GM19463 (cell line): Measurements from ENCODE around the gene GAK.

Source experiments
- ATAC-seq: cut with Tn5 transposase; IDR thresholded peaks from one replicate; pipeline ENCODE4 v1.9.1; 2021; ENCODE audit warnings: mild to moderate bottlenecking, moderate library complexity; ENCODE audit not compliant: unreplicated experiment

The GAK gene

GRCh38 chr4:909821-910220 is 22.3 kb downstream of the GAK start:
- no peak for ATAC-seq

GRCh38 chr4:909131-909571 is 23.0 kb downstream of the GAK start:
- no peak for ATAC-seq

- no peak for ATAC-seq
Observed at GRCh38 chr4:907691-908425, 24.3 kb downstream of the GAK start.

GRCh38 chr4:907103-907400 is 25.1 kb downstream of the GAK start:
- ATAC-seq: no peak

GRCh38 chr4:906339-907102 is 25.6 kb downstream of the GAK start:
- ATAC-seq: no peak

- ATAC-seq: no peak
Observed at GRCh38 chr4:905485-906338, 26.4 kb downstream of the GAK start.

- ATAC-seq: no peak
Observed at GRCh38 chr4:903066-904046, 28.8 kb downstream of the GAK start.

- ATAC-seq: no peak
Observed at GRCh38 chr4:901192-901910, 30.8 kb downstream of the GAK start.

GRCh38 chr4:900721-901120 is 31.4 kb downstream of the GAK start:
- ATAC-seq: no peak

- no peak for ATAC-seq
Observed at GRCh38 chr4:900073-900472, 32.0 kb downstream of the GAK start.

- ATAC-seq: no peak
Observed at GRCh38 chr4:899556-899906, 32.6 kb downstream of the GAK start.

GRCh38 chr4:898869-899555 is 33.1 kb downstream of the GAK start:
- no peak for ATAC-seq

- no peak for ATAC-seq
Observed at GRCh38 chr4:898123-898522, 34.0 kb downstream of the GAK start.

- ATAC-seq: no peak
Observed at GRCh38 chr4:896630-897029, 35.5 kb downstream of the GAK start.

GRCh38 chr4:896216-896615 is 35.9 kb downstream of the GAK start:
- ATAC-seq: no peak

- no peak for ATAC-seq
Observed at GRCh38 chr4:895596-895995, 36.5 kb downstream of the GAK start.

- ATAC-seq: no peak
Observed at GRCh38 chr4:893995-894705, 38.0 kb downstream of the GAK start.

- ATAC-seq: no peak
Observed at GRCh38 chr4:893276-893994, 38.7 kb downstream of the GAK start.
